Measurements from ENCODE around the gene AGO4. TPM values are rescaled to one million over a fixed set of nuclear protein-coding genes. Genes with fewer than 3 reads are reported as not detected.
"Not testable (repeated sequence)": the region's sequence is repeated elsewhere in the genome, so short reads cannot be mapped to it uniquely, and the experiment has no call there.

The AGO4 gene
- 10 to 100 TPM; 16.5 to 20.9 TPM for total RNA-seq

DNA sequence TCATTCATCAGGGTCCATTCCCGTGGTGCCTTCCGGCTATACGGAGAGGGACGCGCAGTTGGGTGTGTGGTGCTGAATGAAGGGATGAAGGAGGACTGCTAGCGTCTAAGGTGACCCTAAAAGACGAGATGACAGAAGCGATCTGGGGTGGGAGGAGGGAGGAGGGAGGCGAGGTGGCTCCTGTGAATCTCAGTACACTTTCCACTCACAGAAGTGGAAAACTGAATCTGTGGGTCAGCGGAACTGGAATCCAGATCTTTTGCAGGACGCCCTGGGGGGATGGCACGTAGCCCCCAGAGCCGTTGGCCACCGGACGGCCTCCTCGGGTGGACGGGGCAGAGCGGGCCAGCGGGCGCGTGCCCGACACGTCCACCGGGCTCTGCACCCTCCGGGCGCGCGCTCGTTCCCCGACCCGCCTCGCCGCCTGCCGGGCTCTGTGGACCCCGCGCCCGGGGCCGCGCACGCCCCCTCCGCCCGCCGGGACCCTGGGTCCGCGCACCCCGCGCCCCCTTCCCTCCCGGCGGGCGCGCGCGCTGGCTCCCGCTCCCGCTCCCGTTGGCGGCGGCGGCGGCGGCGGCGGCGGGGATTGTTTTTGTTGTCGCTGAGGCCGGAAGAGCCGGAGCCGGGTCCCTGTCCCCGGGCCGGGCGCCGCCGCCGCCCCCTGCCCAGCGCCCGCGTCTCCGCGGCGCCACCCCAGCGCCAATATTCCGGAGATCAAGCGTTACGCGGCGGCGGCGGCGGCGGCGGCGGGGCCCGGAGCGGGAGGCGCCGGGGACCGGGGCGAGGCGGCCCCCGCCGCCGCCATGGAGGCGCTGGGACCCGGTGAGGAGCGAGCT, at the start of gene AGO4:
AGO4 (plus strand) TSS at position 403 of the 836 bp plus-strand sequence; CDS start at position 804, 401 bp downstream.
- POLR2A ChIA-PET: interaction anchor here (1.0 to 1.1 kb wide), 3 partner anchors 13 to 251 kb away, joined by 3 to 5 read pairs (median 3); partner anchors contain the start of genes CLSPN, KIAA0319L and NCDN
- CTCF ChIA-PET: interaction anchor here (1.6 kb wide), 1 partner anchor 13 kb away, joined by 3 read pairs; no protein-coding TSS in a partner anchor

GRCh38 chr1:35762141-35762540, 45.7 kb upstream of the AGO4 start:
- no peak for DNase-seq
- H3K9me3 Mint-ChIP-seq: no peaks in the 10 kb centered on the region
- H3K4me3 Mint-ChIP-seq: no peak overlapping the region
- no peak overlapping the region for H3K27ac Mint-ChIP-seq
- H3K36me3 Mint-ChIP-seq (ENCODE audit: low read depth): peaks cover 67% of the 10 kb centered on the region
- ChIA-PET CTCF (interaction anchor here (1.5 kb wide), 1 partner anchor 35 kb away, joined by 3 read pairs; no protein-coding TSS in a partner anchor), POLR2A (no interaction called here)
- peaks cover 34% of the 10 kb centered on the region for H3K4me1 Mint-ChIP-seq
- no peaks in the 10 kb centered on the region for H3K27me3 Mint-ChIP-seq

More for the DNA sequence above, at the start of gene AGO4:
- H3K9me3 Mint-ChIP-seq: no peaks in the 10 kb centered on the region
- H3K27ac Mint-ChIP-seq: peak within 1 kb of the TSS; percentile 84
- peak within 1 kb of the TSS; percentile 90 for H3K4me3 Mint-ChIP-seq
- peaks cover 50% of the 10 kb centered on the region for H3K4me1 Mint-ChIP-seq
- no peaks in the 10 kb centered on the region for H3K27me3 Mint-ChIP-seq
- peak; percentile 46 for DNase-seq
- H3K36me3 Mint-ChIP-seq (ENCODE audit: low read depth): peaks cover 5% of the 10 kb centered on the region

- Mint-ChIP-seq H3K9me3 (no peaks in the 10 kb centered on the region), H3K36me3 (ENCODE audit: low read depth) (peaks cover 67% of the 10 kb centered on the region), H3K27ac (peak overlapping the region; percentile 4), H3K4me3 (no peak overlapping the region), H3K4me1 (peaks cover 41% of the 10 kb centered on the region), H3K27me3 (no peaks in the 10 kb centered on the region)
- ChIA-PET POLR2A (no interaction called here), CTCF (interaction anchor here (0.7 to 1.5 kb wide), 2 partner anchors 36 to 308 kb away, joined by 3 read pairs; no protein-coding TSS in a partner anchor)
- no peak for DNase-seq
These were observed 44.6 kb upstream of the AGO4 start for GRCh38 chr1:35763201-35763600.

DNA sequence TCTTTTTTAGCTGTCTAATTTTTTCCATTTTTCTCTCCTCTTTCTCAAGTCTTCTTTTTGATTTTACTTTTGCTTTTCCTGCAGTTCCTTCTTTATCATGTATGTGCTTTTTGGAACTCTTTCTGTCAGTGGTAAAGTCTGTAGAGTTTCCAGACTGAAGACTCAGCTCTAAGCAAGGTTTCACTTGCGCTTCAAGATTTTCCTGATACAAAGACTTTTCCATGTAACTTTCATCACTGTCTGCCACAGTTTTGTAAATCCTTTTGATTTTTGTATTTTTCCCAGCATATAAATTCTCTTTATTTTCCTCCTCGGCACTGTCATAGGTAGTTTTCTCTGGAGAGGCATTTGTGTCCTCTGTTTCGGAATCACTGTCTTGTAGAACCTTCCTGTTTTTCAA, 43.5 kb upstream of the AGO4 start:
- no peaks in the 10 kb centered on the region for H3K27me3 Mint-ChIP-seq
- H3K27ac Mint-ChIP-seq: no peak overlapping the region
- no peaks in the 10 kb centered on the region for H3K9me3 Mint-ChIP-seq
- ChIA-PET CTCF (no interaction called here), POLR2A (no interaction called here)
- H3K4me3 Mint-ChIP-seq: no peak overlapping the region
- H3K36me3 Mint-ChIP-seq (ENCODE audit: low read depth): peaks cover 59% of the 10 kb centered on the region
- no peak for DNase-seq
- H3K4me1 Mint-ChIP-seq: peaks cover 46% of the 10 kb centered on the region

DNA sequence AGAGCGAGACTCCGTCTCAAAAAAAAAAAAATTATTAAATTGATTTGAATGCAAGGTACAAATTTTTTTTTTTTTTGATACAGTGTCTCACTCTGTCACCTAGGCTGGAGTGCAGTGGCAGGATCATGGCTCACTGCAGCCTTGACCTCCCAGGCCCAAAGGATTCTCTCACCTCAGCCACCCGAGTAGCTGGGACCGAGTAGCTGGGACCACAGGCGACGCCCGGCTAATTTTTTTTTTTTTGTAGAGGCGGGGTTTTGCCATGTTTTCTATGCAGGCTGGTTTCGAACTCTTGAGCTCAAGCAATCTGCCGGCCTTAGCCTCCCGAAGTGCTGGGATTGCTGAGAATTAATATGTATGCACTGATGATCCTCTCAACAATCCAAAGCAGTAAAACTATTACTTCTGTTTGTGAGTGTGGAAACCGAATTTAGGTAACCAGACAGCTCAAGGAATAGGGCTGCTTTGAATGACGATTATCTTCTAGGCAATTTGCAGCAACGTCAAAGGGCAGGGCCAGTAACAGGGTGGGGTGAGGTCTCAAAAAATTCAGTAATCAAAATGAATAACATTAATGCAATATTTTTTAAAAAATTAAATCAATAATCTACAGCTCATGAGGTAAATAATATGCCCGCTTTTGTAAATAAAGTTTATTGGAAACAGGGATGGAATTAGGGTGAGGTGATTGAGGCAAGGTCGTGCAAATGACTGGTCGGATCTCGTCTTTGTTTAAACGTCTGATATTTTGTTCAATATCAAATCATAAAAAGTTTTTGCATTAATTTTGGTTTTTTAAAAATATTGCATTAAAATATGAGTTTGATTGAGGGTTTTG, 39.2 kb upstream of the AGO4 start:
- peak overlapping the region; percentile 74 for H3K27ac Mint-ChIP-seq
- H3K36me3 Mint-ChIP-seq (ENCODE audit: low read depth): peaks cover 23% of the 10 kb centered on the region
- ChIA-PET CTCF (interaction anchor here (0.8 to 3.5 kb wide), 12 partner anchors 10 to 207 kb away, joined by 3 to 22 read pairs (median 6); no protein-coding TSS in a partner anchor), POLR2A (interaction anchor here (0.8 to 5.3 kb wide), 56 partner anchors 9 to 1707 kb away, joined by 3 to 73 read pairs (median 6); partner anchors contain the start of genes AGO1, AGO3, AGO4 and KIAA0319L)
- no peaks in the 10 kb centered on the region for H3K9me3 Mint-ChIP-seq
- peaks cover 46% of the 10 kb centered on the region for H3K4me1 Mint-ChIP-seq
- no peaks in the 10 kb centered on the region for H3K27me3 Mint-ChIP-seq
- no peak for DNase-seq
- peak overlapping the region; percentile 80 for H3K4me3 Mint-ChIP-seq

DNA sequence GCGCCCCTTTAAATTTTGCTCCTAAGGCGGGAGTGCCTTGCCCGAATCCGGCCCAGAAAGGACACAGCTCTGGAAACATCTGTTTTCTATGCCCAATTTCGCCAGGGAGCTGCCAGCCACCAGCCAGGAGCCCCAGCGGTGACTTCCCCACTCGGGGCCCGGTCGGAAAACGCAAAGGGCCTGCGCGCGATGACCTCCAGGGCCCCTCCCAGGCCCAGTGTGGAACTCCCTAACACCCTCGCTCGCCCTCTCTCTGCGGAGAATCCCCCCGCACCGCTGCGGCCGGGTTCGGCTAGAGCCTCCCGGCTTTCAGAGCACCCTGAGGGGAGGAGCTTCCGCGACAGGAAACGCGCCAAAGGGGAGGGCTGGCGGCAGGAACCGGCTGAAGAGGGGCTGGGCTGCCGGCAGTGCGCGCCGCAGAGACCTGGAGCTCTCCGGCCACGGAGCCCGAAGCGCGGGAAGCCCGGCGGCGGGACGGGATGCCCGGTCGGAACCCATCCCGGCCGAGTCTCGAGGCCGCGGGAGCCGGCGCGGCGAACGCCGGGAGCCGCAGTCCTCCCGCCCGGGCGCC, 38.5 kb upstream of the AGO4 start:
- Mint-ChIP-seq H3K27ac (peak overlapping the region; percentile 74), H3K27me3 (no peaks in the 10 kb centered on the region), H3K4me3 (peak overlapping the region; percentile 80), H3K9me3 (no peaks in the 10 kb centered on the region), H3K36me3 (ENCODE audit: low read depth) (peaks cover 18% of the 10 kb centered on the region), H3K4me1 (peaks cover 40% of the 10 kb centered on the region)
- POLR2A ChIA-PET: interaction anchor here (0.8 to 5.3 kb wide), 59 partner anchors 8 to 1706 kb away, joined by 3 to 73 read pairs (median 6); partner anchors contain the start of genes AGO1, AGO3, AGO4 and KIAA0319L
- peak; percentile 89 for DNase-seq
- CTCF ChIA-PET: interaction anchor here (0.5 to 3.5 kb wide), 19 partner anchors 10 to 486 kb away, joined by 3 to 22 read pairs (median 4); partner anchors contain the start of genes AGO1 and AGO3

DNA sequence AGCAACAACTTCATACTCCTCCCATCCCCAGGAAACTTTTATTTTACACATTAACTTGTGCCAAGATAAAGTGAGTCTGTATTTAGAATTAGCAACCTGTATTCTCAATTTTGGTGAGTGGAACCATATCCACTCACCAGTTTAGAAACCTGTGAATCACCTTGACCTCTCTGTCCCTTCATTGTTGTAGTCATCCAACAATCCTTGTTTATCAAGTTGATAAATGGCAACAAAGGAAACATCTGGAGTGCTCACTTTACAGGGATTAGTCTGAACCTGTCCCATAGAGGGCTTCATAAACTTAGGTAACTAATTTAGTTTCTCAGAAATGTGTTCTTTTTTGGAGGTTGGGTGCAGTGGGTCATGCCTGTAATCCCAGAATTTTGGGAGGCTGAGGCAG, 34.1 kb upstream of the AGO4 start:
- no peak overlapping the region for H3K27ac Mint-ChIP-seq
- ChIA-PET CTCF (no interaction called here), POLR2A (no interaction called here)
- H3K9me3 Mint-ChIP-seq: no peaks in the 10 kb centered on the region
- no peak for DNase-seq
- peaks cover 3% of the 10 kb centered on the region for H3K36me3 Mint-ChIP-seq (ENCODE audit: low read depth)
- no peak overlapping the region for H3K4me3 Mint-ChIP-seq
- peaks cover 17% of the 10 kb centered on the region for H3K4me1 Mint-ChIP-seq
- no peaks in the 10 kb centered on the region for H3K27me3 Mint-ChIP-seq

DNA sequence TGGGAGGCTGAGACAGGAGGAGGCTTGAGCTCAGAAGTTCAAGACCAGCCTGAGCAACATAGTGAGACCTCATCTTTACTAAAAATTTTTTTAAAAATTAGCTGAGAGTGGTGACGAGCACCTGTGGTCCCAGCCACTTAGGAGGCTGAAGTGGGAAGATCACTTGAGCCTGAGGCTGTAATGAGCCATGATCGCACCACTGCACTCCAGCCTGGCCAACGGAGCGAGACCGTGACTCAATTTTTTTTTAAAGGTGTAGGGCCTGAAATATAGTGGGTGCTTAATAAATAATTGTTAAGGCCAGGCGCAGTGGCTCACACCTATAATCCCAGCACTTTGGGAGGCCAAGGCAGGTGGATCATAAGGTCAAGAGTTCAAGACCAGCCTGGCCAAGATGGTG, 31.6 kb upstream of the AGO4 start:
- H3K9me3 Mint-ChIP-seq; H3K36me3 Mint-ChIP-seq (ENCODE audit: low read depth); H3K4me3 Mint-ChIP-seq; H3K27ac Mint-ChIP-seq; H3K27me3 Mint-ChIP-seq; POLR2A ChIA-PET; DNase-seq: not testable (repeated sequence)
- CTCF ChIA-PET: interaction anchor here (1.9 to 3.0 kb wide), 3 partner anchors 50 to 326 kb away, joined by 6 to 14 read pairs (median 7); no protein-coding TSS in a partner anchor
- H3K4me1 Mint-ChIP-seq: peaks cover 24% of the 10 kb centered on the region

- no peak for DNase-seq
- Mint-ChIP-seq H3K27me3 (no peaks in the 10 kb centered on the region), H3K4me3 (no peak overlapping the region), H3K27ac (no peak overlapping the region), H3K4me1 (peaks cover 17% of the 10 kb centered on the region), H3K36me3 (ENCODE audit: low read depth) (no peaks in the 10 kb centered on the region), H3K9me3 (no peaks in the 10 kb centered on the region)
- ChIA-PET CTCF (interaction anchor here (0.7 to 3.0 kb wide), 4 partner anchors 51 to 326 kb away, joined by 3 to 14 read pairs (median 6); no protein-coding TSS in a partner anchor), POLR2A (interaction anchor here (1.0 kb wide), 1 partner anchor 8 kb away, joined by 5 read pairs; no protein-coding TSS in a partner anchor)
These were observed 30.7 kb upstream of the AGO4 start for GRCh38 chr1:35777109-35777508.

DNA sequence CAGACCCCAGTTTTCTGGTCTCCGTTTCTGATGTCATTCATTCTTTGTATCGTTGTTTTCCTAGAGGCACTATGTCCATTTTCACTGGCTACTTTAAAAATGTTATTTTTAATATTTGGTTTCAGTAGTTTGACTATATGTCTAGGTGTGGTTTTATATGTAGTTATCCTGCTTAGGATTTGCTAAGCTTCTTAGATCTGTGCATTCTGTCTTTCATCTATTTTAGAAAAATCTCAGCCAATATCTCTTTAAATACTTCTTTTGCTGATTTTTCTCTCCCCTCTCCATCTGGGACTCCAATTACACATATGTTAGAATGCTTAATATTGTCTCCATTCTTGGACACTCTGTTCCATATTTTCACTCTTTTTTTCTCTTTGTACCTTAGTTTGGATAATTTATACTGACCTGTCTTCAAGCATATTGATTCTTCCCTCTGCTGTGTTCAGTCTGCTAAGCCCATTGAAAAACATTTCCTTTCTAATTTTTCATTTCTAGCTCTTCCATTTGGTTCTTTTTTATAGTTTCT, 24.7 kb upstream of the AGO4 start:
- no peak overlapping the region for H3K4me3 Mint-ChIP-seq
- no peaks in the 10 kb centered on the region for H3K27me3 Mint-ChIP-seq
- no peaks in the 10 kb centered on the region for H3K9me3 Mint-ChIP-seq
- ChIA-PET POLR2A (interaction anchor here (3.6 kb wide), 1 partner anchor 13 kb away, joined by 13 read pairs; the partner anchor contains the start of gene CLSPN), CTCF (interaction anchor here (2.8 kb wide), 1 partner anchor 14 kb away, joined by 13 read pairs; the partner anchor contains the start of gene CLSPN)
- H3K36me3 Mint-ChIP-seq (ENCODE audit: low read depth): no peaks in the 10 kb centered on the region
- no peak for DNase-seq
- H3K4me1 Mint-ChIP-seq: peaks cover 15% of the 10 kb centered on the region
- no peak overlapping the region for H3K27ac Mint-ChIP-seq

DNA sequence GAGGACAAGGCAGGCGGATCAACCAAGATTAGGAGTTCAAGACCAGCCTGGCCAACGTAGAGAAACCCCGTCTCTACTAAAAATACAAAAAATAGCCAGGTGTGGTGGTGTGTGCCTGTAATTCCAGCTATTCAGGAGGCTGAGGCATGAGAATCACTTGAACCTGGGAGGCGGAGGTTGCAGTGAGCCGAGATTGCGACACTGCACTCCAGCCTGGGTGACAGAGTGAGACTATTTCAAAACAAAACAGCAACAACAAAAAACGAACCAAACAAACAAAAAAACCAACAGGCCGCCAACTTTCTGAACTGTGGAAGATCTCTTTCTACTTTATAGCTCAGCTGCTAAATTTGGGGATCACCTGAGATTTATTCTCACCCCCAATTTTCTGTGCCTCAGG, 23.5 kb upstream of the AGO4 start:
- ChIA-PET POLR2A (interaction anchor here (3.6 kb wide), 1 partner anchor 15 kb away, joined by 13 read pairs; the partner anchor contains the start of gene CLSPN), CTCF (interaction anchor here (0.7 kb wide), 1 partner anchor 816 kb away, joined by 3 read pairs; no protein-coding TSS in a partner anchor)

DNA sequence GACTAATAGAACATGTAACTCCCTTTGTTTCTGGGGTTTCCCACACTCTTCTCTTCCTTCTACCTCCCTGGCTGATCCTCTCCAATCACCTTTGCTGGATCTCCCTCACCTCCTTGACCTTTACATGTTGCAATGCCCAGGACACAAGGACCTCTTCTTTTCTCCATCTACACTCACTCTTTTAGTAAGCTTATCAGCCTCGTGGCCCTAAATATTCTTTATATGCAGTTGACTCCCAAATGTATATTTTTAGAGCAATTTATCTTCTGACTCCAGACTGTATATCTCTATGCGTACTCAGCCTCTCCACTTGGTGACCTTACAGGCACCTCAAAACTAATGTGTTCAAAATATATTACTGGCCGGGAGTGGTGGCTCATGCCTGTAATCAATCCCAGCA, 19.7 kb upstream of the AGO4 start:
- Mint-ChIP-seq H3K4me1 (no peaks in the 10 kb centered on the region), H3K36me3 (ENCODE audit: low read depth) (no peaks in the 10 kb centered on the region), H3K27me3 (no peaks in the 10 kb centered on the region), H3K27ac (no peak overlapping the region), H3K4me3 (no peak overlapping the region), H3K9me3 (no peaks in the 10 kb centered on the region)
- DNase-seq: no peak
- CTCF ChIA-PET: interaction anchor here (0.6 kb wide), 1 partner anchor 13 kb away, joined by 3 read pairs; no protein-coding TSS in a partner anchor
- POLR2A ChIA-PET: no interaction called here

More for the DNA sequence above, 23.5 kb upstream of the AGO4 start:
- not testable (repeated sequence) for H3K4me1 Mint-ChIP-seq; H3K9me3 Mint-ChIP-seq; H3K4me3 Mint-ChIP-seq; H3K27me3 Mint-ChIP-seq; H3K27ac Mint-ChIP-seq; DNase-seq; H3K36me3 Mint-ChIP-seq (ENCODE audit: low read depth)
